Upper lobe of right lung (tissue), 1 donor: ENCODE results near the gene ZMYND10. TPM values are rescaled to one million over a fixed set of nuclear protein-coding genes. Genes with fewer than 3 reads are reported as not detected.

Experiments
- ATAC-seq: fragments of 200-7000 bp; cut with Tn5 transposase; one replicate; pipeline ENCODE4 v1.9.1; 2020; ENCODE audit warnings: mild to moderate bottlenecking, moderate library complexity
- DNase-seq: peaks from one replicate; pipeline ENCODE4 v3.0.0-alpha.2; 2020
- H3K27ac ChIP-seq: fragments of 200-600 bp; one replicate; pipeline ENCODE4 v1.8.0; 2022
- H3K27me3 ChIP-seq: fragments of 200-600 bp; one replicate; pipeline ENCODE4 v1.8.0; 2022; ENCODE audit warnings: mild to moderate bottlenecking
- H3K36me3 ChIP-seq: fragments of 200-600 bp; one replicate; pipeline ENCODE4 v1.8.0; 2022
- H3K4me1 ChIP-seq: fragments of 200-600 bp; one replicate; pipeline ENCODE4 v1.8.0; 2022
- H3K4me3 ChIP-seq: fragments of 200-600 bp; one replicate; pipeline ENCODE4 v1.8.0; 2022; ENCODE audit warnings: mild to moderate bottlenecking
- H3K9me3 ChIP-seq: fragments of 200-600 bp; one replicate; pipeline ENCODE4 v1.8.0; 2022
- intact Hi-C: fragments of 100-400 bp; cut with DNase I; formaldehyde crosslinking; loops from one replicate; pipeline ENCODE4 v1.11.0; 2022
- total RNA-seq: library from RNA; stranded (reverse); fragmentation: NEBNext Ultra II Directional; extraction: Animal tissue kit (Norgen Biotek cat#: 25700); gene quantifications from one replicate; pipeline ENCODE4 v1.2.1, GENCODE V29; 2021
- TF ChIP-seq, protein P1 (sequence below): fragments of 200-600 bp; IDR thresholded peaks from one replicate; pipeline ENCODE4 v1.8.0; 2022; ENCODE audit warnings: antibody characterized with exemption
- donor health status: DM: no; HTN: yes; CAD: no; lungs with severe emphysema.

The ZMYND10 gene
- total RNA-seq, 1 donor from 2014 or later: 2.8 TPM

DNA sequence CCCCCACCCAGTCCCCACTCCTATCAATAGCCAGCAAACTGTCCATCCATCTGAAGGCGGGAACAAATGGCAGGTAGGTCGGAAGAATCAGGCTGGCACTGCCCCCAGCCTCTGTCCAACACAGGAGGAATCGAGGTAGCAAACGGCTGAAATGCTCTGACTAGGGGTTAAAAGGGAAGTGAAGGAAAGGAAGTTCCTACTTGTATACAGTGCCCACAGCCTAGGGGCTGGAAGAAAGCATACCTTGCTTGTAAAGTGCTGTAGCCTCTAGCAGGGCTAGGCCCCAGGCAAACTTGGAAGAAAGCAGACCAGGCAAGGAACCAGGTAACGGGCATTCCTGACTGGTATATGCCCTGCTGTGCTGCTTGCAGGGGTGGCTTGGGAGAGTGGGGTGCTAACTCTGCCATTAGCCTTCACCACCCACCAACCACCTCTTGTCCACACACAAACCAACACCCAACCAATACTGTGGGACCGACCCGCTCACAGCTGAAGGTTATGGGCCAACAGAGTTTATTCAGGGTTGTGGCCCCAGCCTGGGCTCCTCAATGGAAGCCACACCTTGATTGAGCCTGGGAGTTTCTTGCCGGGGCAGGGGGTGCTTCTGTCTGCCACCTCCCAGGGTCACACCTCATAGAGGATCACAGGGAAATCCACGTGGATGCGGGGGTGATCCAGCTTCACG lies 19.9 kb downstream of the ZMYND10 start:
- DNase-seq (no peak), ATAC-seq (no peak)
- intact Hi-C loops: no loop called here
- Histone ChIP-seq H3K4me1 (peaks cover 43% of the 10 kb centered on the region), H3K36me3 (peaks cover 30% of the 10 kb centered on the region), H3K27ac (no peak overlapping the region), H3K4me3 (no peak overlapping the region), H3K27me3 (no peaks in the 10 kb centered on the region), H3K9me3 (no peaks in the 10 kb centered on the region)
- TF ChIP-seq, protein P1, sequence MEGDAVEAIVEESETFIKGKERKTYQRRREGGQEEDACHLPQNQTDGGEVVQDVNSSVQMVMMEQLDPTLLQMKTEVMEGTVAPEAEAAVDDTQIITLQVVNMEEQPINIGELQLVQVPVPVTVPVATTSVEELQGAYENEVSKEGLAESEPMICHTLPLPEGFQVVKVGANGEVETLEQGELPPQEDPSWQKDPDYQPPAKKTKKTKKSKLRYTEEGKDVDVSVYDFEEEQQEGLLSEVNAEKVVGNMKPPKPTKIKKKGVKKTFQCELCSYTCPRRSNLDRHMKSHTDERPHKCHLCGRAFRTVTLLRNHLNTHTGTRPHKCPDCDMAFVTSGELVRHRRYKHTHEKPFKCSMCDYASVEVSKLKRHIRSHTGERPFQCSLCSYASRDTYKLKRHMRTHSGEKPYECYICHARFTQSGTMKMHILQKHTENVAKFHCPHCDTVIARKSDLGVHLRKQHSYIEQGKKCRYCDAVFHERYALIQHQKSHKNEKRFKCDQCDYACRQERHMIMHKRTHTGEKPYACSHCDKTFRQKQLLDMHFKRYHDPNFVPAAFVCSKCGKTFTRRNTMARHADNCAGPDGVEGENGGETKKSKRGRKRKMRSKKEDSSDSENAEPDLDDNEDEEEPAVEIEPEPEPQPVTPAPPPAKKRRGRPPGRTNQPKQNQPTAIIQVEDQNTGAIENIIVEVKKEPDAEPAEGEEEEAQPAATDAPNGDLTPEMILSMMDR: no peak

GRCh38 chr3:50325113-50325480 lies 20.4 kb downstream of the ZMYND10 start:
- no peaks in the 10 kb centered on the region for H3K27me3 ChIP-seq
- intact Hi-C loops: no loop called here
- no peak for DNase-seq
- peak overlapping the region; percentile 98 for H3K27ac ChIP-seq
- peaks cover 24% of the 10 kb centered on the region for H3K36me3 ChIP-seq
- no peak for ATAC-seq
- H3K4me1 ChIP-seq: peaks cover 48% of the 10 kb centered on the region
- no peak overlapping the region for H3K4me3 ChIP-seq
- TF ChIP-seq, protein P1: no peak
- H3K9me3 ChIP-seq: no peaks in the 10 kb centered on the region

GRCh38 chr3:50324351-50325112 lies 21.0 kb downstream of the ZMYND10 start:
- Histone ChIP-seq H3K4me3 (peak overlapping the region; percentile 2), H3K4me1 (peaks cover 54% of the 10 kb centered on the region), H3K9me3 (no peaks in the 10 kb centered on the region), H3K36me3 (peaks cover 20% of the 10 kb centered on the region), H3K27ac (peak overlapping the region; percentile 98), H3K27me3 (no peaks in the 10 kb centered on the region)
- ATAC-seq (peak; percentile 17), DNase-seq (peak; percentile 86)
- TF ChIP-seq, protein P1: peak; percentile 90
- intact Hi-C loops: no loop called here

DNA sequence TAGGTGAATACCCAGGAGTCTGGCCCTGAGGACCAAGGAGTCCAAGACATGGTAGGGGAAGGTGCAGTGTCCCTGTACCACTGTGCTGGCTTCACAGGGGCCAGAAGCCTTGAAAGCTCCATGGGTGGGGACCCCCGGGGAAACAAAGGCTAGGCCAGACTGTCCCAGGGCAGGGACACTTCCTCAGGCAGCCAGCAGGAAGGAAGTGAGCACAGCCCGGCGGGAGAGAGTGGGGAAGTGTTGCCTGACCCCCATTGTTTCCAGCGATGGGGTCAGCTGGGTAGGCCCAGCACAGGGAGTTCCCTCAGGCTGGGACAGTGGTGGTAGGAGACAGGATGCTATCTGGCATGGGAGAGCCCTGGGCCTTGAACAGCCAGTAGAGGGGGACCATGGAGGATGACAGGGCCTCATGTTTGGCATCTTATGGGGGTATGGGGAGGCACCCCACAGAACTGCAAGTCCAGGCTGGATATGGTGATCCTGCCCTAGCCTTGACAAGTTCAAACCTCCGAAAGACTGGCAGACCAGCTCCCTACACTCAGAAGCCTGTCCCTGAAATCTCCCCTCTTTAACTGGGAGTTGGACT lies 21.8 kb downstream of the ZMYND10 start:
- ATAC-seq: peak; percentile 1
- H3K27ac ChIP-seq: peak overlapping the region; percentile 98

GRCh38 chr3:50323092-50323600 lies 22.4 kb downstream of the ZMYND10 start:
- TF ChIP-seq, protein P1: no peak
- Histone ChIP-seq H3K4me3 (peak overlapping the region; percentile 66), H3K27me3 (no peaks in the 10 kb centered on the region), H3K36me3 (peaks cover 26% of the 10 kb centered on the region), H3K27ac (peak overlapping the region; percentile 98), H3K4me1 (peaks cover 60% of the 10 kb centered on the region), H3K9me3 (no peaks in the 10 kb centered on the region)
- ATAC-seq: no peak
- DNase-seq: no peak
- intact Hi-C loops: no loop called here

More for the DNA sequence above, 21.8 kb downstream of the ZMYND10 start:
- peak; percentile 69 for DNase-seq
- H3K4me3 ChIP-seq: peak overlapping the region; percentile 11
- no peaks in the 10 kb centered on the region for H3K27me3 ChIP-seq
- TF ChIP-seq, protein P1: no peak
- peaks cover 60% of the 10 kb centered on the region for H3K4me1 ChIP-seq
- intact Hi-C loops: no loop called here
- H3K36me3 ChIP-seq: peaks cover 20% of the 10 kb centered on the region
- H3K9me3 ChIP-seq: no peaks in the 10 kb centered on the region
